Measurements from ENCODE around the gene GALNT6. TPM values are rescaled to one million over a fixed set of nuclear protein-coding genes. Genes with fewer than 3 reads are reported as not detected.

Gene GALNT6
- total and polyA plus RNA-seq, 2 of the 13 experiments (the other 11 are each of a cell fraction or from before 2014, with no cell fraction given): 1.0 to 1.1 TPM

GRCh38 chr12:51371295-51371953 lies 19.8 kb downstream of the GALNT6 start (continued):
- TF ChIP-seq MXI1 (IDR thresholded peaks at IDR 0.05; ENCODE audit: borderline replicate concordance, low read depth, low read length): peak; percentile 34; the same call in 1 of the 3 replicates
- TF ChIP-seq ZFP1 (CRISPR knock-in tag; IDR thresholded peaks at IDR 0.05): no peak
- TF ChIP-seq ELF4 (CRISPR knock-in tag; IDR thresholded peaks at IDR 0.05; ENCODE audit: borderline replicate concordance): no peak
- TF ChIP-seq PATZ1 (CRISPR knock-in tag; IDR thresholded peaks at IDR 0.05): peak; percentile 47; the same call in 1 of the 2 replicates
- no peak for TF ChIP-seq ZNF547 (CRISPR knock-in tag; IDR thresholded peaks at IDR 0.05)
- no peak for TF ChIP-seq MAFG (CRISPR knock-in tag; IDR thresholded peaks at IDR 0.05)

- peaks cover 17% of the 10 kb centered on the region for H3K4me1 ChIP-seq (ENCODE audit: insufficient read depth, low read length)
- POLR2A ChIA-PET: no interaction called here
- FAIRE-seq: no peak
- H3K9ac ChIP-seq (ENCODE audit: insufficient read depth, low read depth, low read length): no peak overlapping the region
- H3K9me3 ChIP-seq (ENCODE audit: low read length): no peaks in the 10 kb centered on the region
- CTCF ChIA-PET (ENCODE audit: low intra/inter-chr PET ratio, low total read pairs): no interaction called here
- H3K79me2 ChIP-seq (ENCODE audit: insufficient read depth, low read length): no peaks in the 10 kb centered on the region
- H3K27me3 ChIP-seq (ENCODE audit: control insufficient read depth in 1 of 2, insufficient read depth in 2 of 2, low read length in 2 of 2): no peaks in the 10 kb centered on the region
- no peak overlapping the region for H3K4me3 ChIP-seq (replicated peaks in 1 of 3; ENCODE audit: insufficient read depth in 1 of 3, low read depth in 2 of 3, low read length in 3 of 3)
- TF ChIP-seq HINFP (CRISPR knock-in tag; IDR thresholded peaks at IDR 0.05; ENCODE audit: low read depth) (no peak), CEBPB (IDR thresholded peaks at IDR 0.05; ENCODE audit: borderline replicate concordance, low read depth, low read length) (peak; percentile 50), MBD4 (IDR thresholded peaks at IDR 0.05; ENCODE audit: borderline replicate concordance, low read length) (no peak), ZKSCAN5 (CRISPR knock-in tag; IDR thresholded peaks at IDR 0.05) (no peak)
- no peak overlapping the region for H3K27ac ChIP-seq (ENCODE audit: extremely low read length, insufficient read depth, low read length)
- intact Hi-C loops (cut with micrococcal nuclease; ENCODE audit: unreplicated experiment): no loop called here
- BruUV-seq (replicated peaks): no TSS peak
- H4K20me1 ChIP-seq (ENCODE audit: insufficient read depth, low read length): no peaks in the 10 kb centered on the region
- WGBS (ENCODE audit: low lambda C conversion rate): 84% methylated on average over 9 of the region's 9 CpGs
- in situ Hi-C loops (cut with HindIII; ENCODE audit: extremely low pct_ligation_motif_present, low pct_unique_long_range_greater_than_20kb): no loop called here
- H3K4me2 ChIP-seq (ENCODE audit: low read depth, low read length): no peak overlapping the region
- no peak for ATAC-seq
- no peaks in the 10 kb centered on the region for H3K36me3 ChIP-seq (replicated peaks in 1 of 2; ENCODE audit: control insufficient read depth in 1 of 2, insufficient read depth in 2 of 2, low read length in 2 of 2)
- DNase-seq (ENCODE audit: low spot score): no peak
- no peak overlapping the region for H2AFZ ChIP-seq (ENCODE audit: low read length)
These were observed 20.5 kb downstream of the GALNT6 start for GRCh38 chr12:51370667-51371066.

All from HepG2 (cell line).